LoVo (cell line): ENCODE results near the gene VASN.
"Not testable (repeated sequence)": the region's sequence is repeated elsewhere in the genome, so short reads cannot be mapped to it uniquely, and the experiment has no call there.

Experiments used
- DNase-seq: peaks from one replicate; pipeline ENCODE4 v3.0.0-alpha.2; 2016; ENCODE audit warnings: low spot score

The VASN gene

GRCh38 chr16:4371357-4372000, at the start of gene VASN:
Gene VASN, plus strand, starts transcription at chr16:4371848. Its CDS starts 9,030 bp downstream, at chr16:4380878.
- peak; percentile 61 for DNase-seq

GRCh38 chr16:4322121-4323052, 49.3 kb upstream of the VASN start:
- no peak for DNase-seq

GRCh38 chr16:4323071-4323844, 48.4 kb upstream of the VASN start:
- no peak for DNase-seq

- DNase-seq = no peak
Observed at GRCh38 chr16:4323845-4324488, 47.7 kb upstream of the VASN start.

- DNase-seq = no peak
Observed at GRCh38 chr16:4324492-4325252, 47.0 kb upstream of the VASN start.

- no peak for DNase-seq
Observed at GRCh38 chr16:4325253-4325758, 46.3 kb upstream of the VASN start.

- DNase-seq = no peak
Observed at GRCh38 chr16:4327386-4328045, 44.1 kb upstream of the VASN start.

- DNase-seq = no peak
Observed at GRCh38 chr16:4328046-4328781, 43.4 kb upstream of the VASN start.

GRCh38 chr16:4328782-4329775, 42.6 kb upstream of the VASN start:
- no peak for DNase-seq

GRCh38 chr16:4330277-4330874, 41.3 kb upstream of the VASN start:
- DNase-seq = peak; percentile 52

GRCh38 chr16:4332083-4332482, 39.6 kb upstream of the VASN start:
- DNase-seq = no peak

GRCh38 chr16:4332623-4333307, 38.9 kb upstream of the VASN start:
- DNase-seq = no peak

- no peak for DNase-seq
Observed at GRCh38 chr16:4333308-4333638, 38.4 kb upstream of the VASN start.

GRCh38 chr16:4333714-4334113, 37.9 kb upstream of the VASN start:
- not testable (repeated sequence) for DNase-seq

GRCh38 chr16:4334724-4335495, 36.7 kb upstream of the VASN start:
- DNase-seq = no peak

- DNase-seq = no peak
Observed at GRCh38 chr16:4336701-4337539, 34.7 kb upstream of the VASN start.
